Lower leg skin (tissue), 3 donors: Measurements from ENCODE around the gene ZNF630.

Experiments used
- POLR2A ChIP-seq, 2 donors: fragments of 450-650 bp; IDR thresholded peaks; one replicate each; pipeline ENCODE4 v1.6.1; 2016 to 2017; ENCODE audit warnings: antibody characterized with exemption in 2 of 2, mild to moderate bottlenecking in 1 of 2, moderate library complexity in 1 of 2
- TF ChIP-seq, protein P1 (sequence below), 3 donors: fragments of 450-650 bp; IDR thresholded peaks; one replicate each; pipeline ENCODE4 v1.5.1; 2016; ENCODE audit warnings: antibody characterized with exemption in 3 of 3, mild to moderate bottlenecking in 3 of 3, moderate library complexity in 2 of 3

GRCh38 chrX:48046846-48047245 is 24.6 kb downstream of the ZNF630 start:
- TF ChIP-seq, protein P1, sequence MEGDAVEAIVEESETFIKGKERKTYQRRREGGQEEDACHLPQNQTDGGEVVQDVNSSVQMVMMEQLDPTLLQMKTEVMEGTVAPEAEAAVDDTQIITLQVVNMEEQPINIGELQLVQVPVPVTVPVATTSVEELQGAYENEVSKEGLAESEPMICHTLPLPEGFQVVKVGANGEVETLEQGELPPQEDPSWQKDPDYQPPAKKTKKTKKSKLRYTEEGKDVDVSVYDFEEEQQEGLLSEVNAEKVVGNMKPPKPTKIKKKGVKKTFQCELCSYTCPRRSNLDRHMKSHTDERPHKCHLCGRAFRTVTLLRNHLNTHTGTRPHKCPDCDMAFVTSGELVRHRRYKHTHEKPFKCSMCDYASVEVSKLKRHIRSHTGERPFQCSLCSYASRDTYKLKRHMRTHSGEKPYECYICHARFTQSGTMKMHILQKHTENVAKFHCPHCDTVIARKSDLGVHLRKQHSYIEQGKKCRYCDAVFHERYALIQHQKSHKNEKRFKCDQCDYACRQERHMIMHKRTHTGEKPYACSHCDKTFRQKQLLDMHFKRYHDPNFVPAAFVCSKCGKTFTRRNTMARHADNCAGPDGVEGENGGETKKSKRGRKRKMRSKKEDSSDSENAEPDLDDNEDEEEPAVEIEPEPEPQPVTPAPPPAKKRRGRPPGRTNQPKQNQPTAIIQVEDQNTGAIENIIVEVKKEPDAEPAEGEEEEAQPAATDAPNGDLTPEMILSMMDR (IDR thresholded peaks at IDR 0.05): no peak
- no peak for TF ChIP-seq POLR2A (IDR thresholded peaks at IDR 0.05)
